Testis (tissue), 3 donors: ENCODE data around the gene MAN1A1. TPM values are rescaled to one million over a fixed set of nuclear protein-coding genes. Genes with fewer than 3 reads are reported as not detected.

Experiments used
- DNase-seq: peaks from one replicate; pipeline ENCODE4 v3.0.0-alpha.2; 2019
- H3K27ac ChIP-seq, 2 donors: fragments of 200-600 bp; sonication (generic); one replicate each; pipeline ENCODE4 v1.5.1; 2019
- H3K27me3 ChIP-seq: fragments of 200-600 bp; sonication (generic); one replicate; pipeline ENCODE4 v1.5.1; 2019
- H3K36me3 ChIP-seq: fragments of 200-600 bp; sonication (generic); one replicate; pipeline ENCODE4 v1.5.1; 2017; ENCODE audit warnings: low read depth; ENCODE audit errors: missing control alignments
- H3K4me1 ChIP-seq: fragments of 200-600 bp; sonication (generic); one replicate; pipeline ENCODE4 v1.5.1; 2019
- H3K4me3 ChIP-seq, 2 donors: fragments of 200-600 bp; sonication (generic); one replicate each; pipeline ENCODE4 v1.5.1; 2017 to 2019
- H3K9me3 ChIP-seq: fragments of 200-600 bp; sonication (generic); one replicate; pipeline ENCODE4 v1.5.1; 2017
- POLR2A ChIP-seq: fragments of 450-650 bp; IDR thresholded peaks from one replicate; pipeline ENCODE4 v1.6.1; 2017; ENCODE audit warnings: antibody characterized with exemption, mild to moderate bottlenecking, moderate library complexity
- WGBS, 2 donors: methylation state at CpG; one replicate each; pipeline ENCODE4 v1.1.5; 2018; 5-methylcytosine and 5-hydroxymethylcytosine counted together
- intact Hi-C: fragments of 100-400 bp; cut with DNase I; formaldehyde crosslinking; loops from one replicate; pipeline ENCODE4 v1.15.1; 2023; ENCODE audit warnings: low total_unique reads
- polyA plus RNA-seq: library from polyadenylated mRNA; stranded (reverse); fragments of 350-450 nt; fragmentation: Illumina TruSeq; extraction: RNeasy Lipid Tissue Mini Kit (QIAGEN cat#74804); gene quantifications from one replicate; pipeline ENCODE4 v1.2.3, GENCODE V29; 2014; ENCODE audit warnings: low read depth, low replicate concordance; ENCODE audit not compliant: insufficient read depth
- total RNA-seq, 2 donors: library from RNA; depleted of rRNA; stranded (reverse); fragments of >200 nt; gene quantifications; one replicate each; pipeline ENCODE4 v1.2.3, GENCODE V29; 2016
- TF ChIP-seq, protein P1 (sequence below), 3 experiments: fragments of 450-650 bp in 2 of 3; fragments of 200-600 bp in 1 of 3; sonication (generic) in 1 of 3; IDR thresholded peaks; one replicate each; pipeline ENCODE4 v1.5.1; 2016 to 2019; ENCODE audit warnings: antibody characterized with exemption in 3 of 3, mild to moderate bottlenecking in 2 of 3, moderate library complexity in 1 of 3

MAN1A1 gene
- total and polyA plus RNA-seq, 3 donors from 2014 or later, result 12.8 to 21.1 (median 15.0) TPM

DNA sequence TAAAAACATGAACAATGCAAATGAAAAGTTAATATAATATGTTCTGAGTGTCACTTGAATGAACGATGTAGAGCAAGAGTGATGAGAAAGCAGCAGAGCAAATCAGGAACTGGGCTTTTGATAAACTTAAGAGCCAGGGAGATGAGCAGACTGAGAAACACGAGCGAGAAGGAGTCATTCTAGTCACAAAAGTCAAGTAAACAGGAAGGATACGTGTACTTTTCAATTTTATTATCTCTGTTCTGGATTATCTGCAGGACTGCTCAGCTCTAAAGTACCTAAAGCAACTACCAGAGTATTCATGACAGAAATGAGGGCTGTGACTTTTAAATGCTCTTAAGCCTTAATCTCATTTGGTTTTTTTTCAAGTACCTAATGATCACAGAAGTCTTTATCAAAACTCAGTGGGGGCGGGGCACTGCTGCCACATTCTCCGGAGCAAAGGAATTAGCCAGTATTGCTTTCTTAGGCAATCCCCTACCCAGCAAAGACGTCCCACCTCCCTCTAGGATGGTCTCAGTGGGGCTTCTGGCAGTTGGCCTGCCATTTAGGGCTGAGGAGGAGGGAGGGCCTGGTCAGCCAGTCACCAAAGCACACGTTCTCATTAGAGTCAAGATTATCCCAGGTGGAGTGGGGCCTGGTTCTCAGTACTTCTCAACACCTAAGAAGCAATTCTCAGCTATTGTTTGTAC, 8.6 kb downstream of the MAN1A1 start:
- DNase-seq, result no peak
- Histone ChIP-seq H3K27me3 (no peaks in the 10 kb centered on the region), H3K9me3 (no peaks in the 10 kb centered on the region), H3K4me1 (no peaks in the 10 kb centered on the region), H3K27ac (no peak overlapping the region), H3K4me3 (no peak overlapping the region), H3K36me3 (no peaks in the 10 kb centered on the region)
- 53 to 56% methylated on average over 8 of the region's 8 CpGs for WGBS, 2 donors
- intact Hi-C loops, result no loop called here
- TF ChIP-seq POLR2A, result no peak
- TF ChIP-seq, protein P1, sequence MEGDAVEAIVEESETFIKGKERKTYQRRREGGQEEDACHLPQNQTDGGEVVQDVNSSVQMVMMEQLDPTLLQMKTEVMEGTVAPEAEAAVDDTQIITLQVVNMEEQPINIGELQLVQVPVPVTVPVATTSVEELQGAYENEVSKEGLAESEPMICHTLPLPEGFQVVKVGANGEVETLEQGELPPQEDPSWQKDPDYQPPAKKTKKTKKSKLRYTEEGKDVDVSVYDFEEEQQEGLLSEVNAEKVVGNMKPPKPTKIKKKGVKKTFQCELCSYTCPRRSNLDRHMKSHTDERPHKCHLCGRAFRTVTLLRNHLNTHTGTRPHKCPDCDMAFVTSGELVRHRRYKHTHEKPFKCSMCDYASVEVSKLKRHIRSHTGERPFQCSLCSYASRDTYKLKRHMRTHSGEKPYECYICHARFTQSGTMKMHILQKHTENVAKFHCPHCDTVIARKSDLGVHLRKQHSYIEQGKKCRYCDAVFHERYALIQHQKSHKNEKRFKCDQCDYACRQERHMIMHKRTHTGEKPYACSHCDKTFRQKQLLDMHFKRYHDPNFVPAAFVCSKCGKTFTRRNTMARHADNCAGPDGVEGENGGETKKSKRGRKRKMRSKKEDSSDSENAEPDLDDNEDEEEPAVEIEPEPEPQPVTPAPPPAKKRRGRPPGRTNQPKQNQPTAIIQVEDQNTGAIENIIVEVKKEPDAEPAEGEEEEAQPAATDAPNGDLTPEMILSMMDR (IDR thresholded peaks at IDR 0.05), result no peak

DNA sequence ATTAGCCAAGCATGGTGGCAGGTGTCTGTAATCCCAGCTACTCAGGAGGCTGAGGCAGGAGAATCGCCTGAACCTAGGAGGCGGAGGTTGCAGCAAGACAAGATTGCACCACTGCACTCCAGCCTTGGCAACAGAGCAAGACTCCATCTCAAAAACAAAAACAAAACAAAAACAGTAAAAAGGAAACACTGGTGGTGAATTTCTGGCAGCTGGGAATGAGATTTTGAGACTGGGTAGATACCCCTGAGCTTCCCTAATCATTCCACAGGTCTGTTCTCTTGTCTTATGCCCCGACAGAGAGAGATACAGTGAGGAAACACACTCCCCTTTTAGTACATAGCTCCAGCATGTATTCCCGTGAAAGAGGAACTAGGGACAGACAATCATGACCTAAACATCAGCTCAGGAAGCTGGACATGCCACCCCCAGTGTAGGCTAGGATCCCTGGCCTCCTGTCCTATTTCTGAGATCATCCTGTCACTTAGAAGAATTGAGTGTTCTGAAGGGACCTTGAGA, 9.6 kb downstream of the MAN1A1 start:
- no peaks in the 10 kb centered on the region for H3K27me3 ChIP-seq
- no peaks in the 10 kb centered on the region for H3K9me3 ChIP-seq
- no peaks in the 10 kb centered on the region for H3K36me3 ChIP-seq
- 75 to 79% methylated on average over 4 of the region's 4 CpGs for WGBS, 2 donors
- H3K4me3 ChIP-seq, result no peak overlapping the region
- intact Hi-C loops, result no loop called here
- no peak overlapping the region for H3K27ac ChIP-seq
- H3K4me1 ChIP-seq, result no peaks in the 10 kb centered on the region
- TF ChIP-seq, protein P1 (IDR thresholded peaks at IDR 0.05), result no peak
- no peak for TF ChIP-seq POLR2A
- DNase-seq, result no peak

DNA sequence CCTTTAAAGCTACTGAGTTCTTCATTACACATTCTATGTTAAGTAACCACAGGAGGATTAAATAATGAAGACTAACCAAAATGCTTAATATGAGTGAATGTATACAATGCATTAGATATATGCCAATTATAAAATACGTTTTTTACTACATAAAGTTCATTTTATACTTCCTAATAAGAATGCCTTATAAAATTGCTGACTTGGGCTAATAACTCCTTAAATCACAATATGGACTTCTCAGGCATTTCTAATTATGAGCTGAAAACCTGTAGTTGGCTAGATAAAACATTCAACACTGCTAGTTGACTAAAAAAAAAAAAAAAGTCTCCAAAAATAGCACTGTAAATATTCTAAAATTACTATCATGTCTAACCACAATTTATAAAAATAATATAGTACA, 11.8 kb downstream of the MAN1A1 start:
- no peak for TF ChIP-seq POLR2A
- TF ChIP-seq, protein P1 (IDR thresholded peaks at IDR 0.05), result no peak
- intact Hi-C loops, result no loop called here
- WGBS, 2 donors, result 89 to 95% methylated on average over 1 of the region's 1 CpG
- no peaks in the 10 kb centered on the region for H3K9me3 ChIP-seq
- no peak overlapping the region for H3K27ac ChIP-seq
- no peak overlapping the region for H3K4me3 ChIP-seq
- H3K36me3 ChIP-seq, result no peaks in the 10 kb centered on the region
- no peak for DNase-seq
- no peaks in the 10 kb centered on the region for H3K4me1 ChIP-seq
- no peaks in the 10 kb centered on the region for H3K27me3 ChIP-seq

DNA sequence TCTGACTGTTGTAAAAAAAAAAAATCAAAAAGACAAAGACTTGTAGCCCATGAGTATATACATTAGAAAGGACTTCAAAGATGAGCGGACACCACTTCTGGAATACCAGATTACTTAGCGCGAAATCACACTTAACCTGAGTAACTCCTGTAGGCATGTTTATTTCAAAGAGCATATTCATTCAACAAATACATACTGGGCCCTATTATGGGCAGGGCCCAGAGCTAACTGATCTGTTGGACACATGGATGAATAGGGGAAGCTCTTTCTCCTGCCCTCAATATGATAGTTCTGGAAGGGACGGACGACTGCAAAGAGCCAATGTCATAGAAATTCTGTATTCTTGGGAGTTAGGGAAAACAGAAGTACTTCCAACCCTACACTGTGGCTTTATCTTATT, 12.3 kb downstream of the MAN1A1 start:
- WGBS, 2 donors, result 92 to 95% methylated on average over 5 of the region's 5 CpGs
- Histone ChIP-seq H3K4me1 (no peaks in the 10 kb centered on the region), H3K9me3 (no peaks in the 10 kb centered on the region), H3K4me3 (no peak overlapping the region), H3K27me3 (no peaks in the 10 kb centered on the region), H3K27ac (no peak overlapping the region), H3K36me3 (no peaks in the 10 kb centered on the region)
- no peak for DNase-seq
- TF ChIP-seq, protein P1 (IDR thresholded peaks at IDR 0.05), result no peak
- TF ChIP-seq POLR2A, result no peak
- intact Hi-C loops, result no loop called here
